Trophoblast cell (in vitro differentiated cells and primary cell): ENCODE results near the gene EHD3.

Experiments
- DNase-seq, 2 donors: peaks; one replicate each; pipeline ENCODE4 v3.0.0-alpha.2; 2016
- H2AFZ ChIP-seq: 2 replicates; pipeline ENCODE4 v1.6.1; 2013; ENCODE audit warnings: low read length, moderate library complexity, mild to moderate bottlenecking; ENCODE audit not compliant: insufficient read depth, poor library complexity
- H2AK5ac ChIP-seq: 2 replicates; pipeline ENCODE4 v1.6.1; 2013; ENCODE audit warnings: mild to moderate bottlenecking, low read length
- H2BK120ac ChIP-seq: 2 replicates; pipeline ENCODE4 v1.6.1; 2013; ENCODE audit warnings: low read length, mild to moderate bottlenecking, moderate library complexity; ENCODE audit not compliant: insufficient read depth, poor library complexity
- H2BK12ac ChIP-seq: 2 replicates; pipeline ENCODE4 v1.6.1; 2013; ENCODE audit warnings: mild to moderate bottlenecking, low read length, moderate library complexity
- H2BK5ac ChIP-seq: 2 replicates; pipeline ENCODE4 v1.6.1; 2013; ENCODE audit warnings: low read length, low read depth, moderate library complexity, mild to moderate bottlenecking; ENCODE audit not compliant: poor library complexity
- H3K14ac ChIP-seq: 2 replicates; pipeline ENCODE4 v1.6.1; 2013; ENCODE audit warnings: mild to moderate bottlenecking, low read length
- H3K18ac ChIP-seq: 2 replicates; pipeline ENCODE4 v1.6.1; 2013; ENCODE audit warnings: mild to moderate bottlenecking, low read length
- H3K23ac ChIP-seq: 2 replicates; pipeline ENCODE4 v1.6.1; 2013; ENCODE audit warnings: low read length
- H3K27ac ChIP-seq: 2 replicates; pipeline ENCODE4 v1.5.1; 2013; ENCODE audit warnings: low read depth, mild to moderate bottlenecking, inconsistent platforms, low read length, moderate library complexity
- H3K27me3 ChIP-seq: 2 replicates; pipeline ENCODE4 v1.6.1; 2013; ENCODE audit warnings: inconsistent platforms, mild to moderate bottlenecking, low read length, moderate library complexity; ENCODE audit not compliant: insufficient read depth
- H3K36me3 ChIP-seq, 2 experiments: 1 replicate in 1 of 2; 2 replicates in 1 of 2; pipeline ENCODE4 v1.6.1; 2013; ENCODE audit warnings: low read length in 2 of 2, mild to moderate bottlenecking in 2 of 2, moderate library complexity in 1 of 2; ENCODE audit not compliant: insufficient read depth in 2 of 2, control insufficient read depth in 1 of 2
- H3K4ac ChIP-seq: 2 replicates; pipeline ENCODE4 v1.6.1; 2013; ENCODE audit warnings: low read depth, mild to moderate bottlenecking, low read length, moderate library complexity
- H3K4me1 ChIP-seq, 2 experiments: 1 replicate in 1 of 2; 2 replicates in 1 of 2; pipeline ENCODE4 v1.6.1; 2013; ENCODE audit warnings: low read length in 2 of 2, mild to moderate bottlenecking in 2 of 2, moderate library complexity in 1 of 2; ENCODE audit not compliant: insufficient read depth in 2 of 2, control insufficient read depth in 1 of 2
- H3K4me2 ChIP-seq: 2 replicates; pipeline ENCODE4 v1.6.1; 2013; ENCODE audit warnings: inconsistent platforms, mild to moderate bottlenecking, low read length, moderate library complexity
- H3K4me3 ChIP-seq: 2 replicates; pipeline ENCODE4 v1.5.1; 2013; ENCODE audit warnings: mild to moderate bottlenecking, low read depth, low read length, inconsistent platforms
- H3K79me1 ChIP-seq: one replicate; pipeline ENCODE4 v1.6.1; 2013; ENCODE audit warnings: low read length
- H3K79me2 ChIP-seq: 2 replicates; pipeline ENCODE4 v1.6.1; 2013; ENCODE audit warnings: low read length, mild to moderate bottlenecking; ENCODE audit not compliant: control insufficient read depth, insufficient read depth, poor library complexity
- H3K9ac ChIP-seq: 2 replicates; pipeline ENCODE4 v1.6.1; 2013; ENCODE audit warnings: mild to moderate bottlenecking, low read length
- H3K9me3 ChIP-seq: 2 replicates; pipeline ENCODE4 v1.6.1; 2013; ENCODE audit warnings: low read depth, mild to moderate bottlenecking, control low read depth, inconsistent platforms, low read length; ENCODE audit not compliant: insufficient read depth
- H4K12ac ChIP-seq: 2 replicates; pipeline ENCODE4 v1.6.1; 2013; ENCODE audit warnings: low read depth, mild to moderate bottlenecking, low read length, moderate library complexity
- H4K8ac ChIP-seq: 2 replicates; pipeline ENCODE4 v1.6.1; 2013; ENCODE audit warnings: low read depth, mild to moderate bottlenecking, low read length, moderate library complexity
- H4K91ac ChIP-seq: one replicate; pipeline ENCODE4 v1.6.1; 2013; ENCODE audit warnings: low read depth, mild to moderate bottlenecking, low read length, moderate library complexity
- WGBS: extraction: QIAGEN DNeasy Blood & Tissue Kit; methylation state at CpG from one replicate; pipeline ENCODE4 v1.1.7; 2013; ENCODE audit warnings: missing lambda C conversion rate; ENCODE audit not compliant: insufficient read length, insufficient coverage; ENCODE audit errors: extremely low coverage; 5-methylcytosine and 5-hydroxymethylcytosine counted together

The EHD3 gene

DNA sequence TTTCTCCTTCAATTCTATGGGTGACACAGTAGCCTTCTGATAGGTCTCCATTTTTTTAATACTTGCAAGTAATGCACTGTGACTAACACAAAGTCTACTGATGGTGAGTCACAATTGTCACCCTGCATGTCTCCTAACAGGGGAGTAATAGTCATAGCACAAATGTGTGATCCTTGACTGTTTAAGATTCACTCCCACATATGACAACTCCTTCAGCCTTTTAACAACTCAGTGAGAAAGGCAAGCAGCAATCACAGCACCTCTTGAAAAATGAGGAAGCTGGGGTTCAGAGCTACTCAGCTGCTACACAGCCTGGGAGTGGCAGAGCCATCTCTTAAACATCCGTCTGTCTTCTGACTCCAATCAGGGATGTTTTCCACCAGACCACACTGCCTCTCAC is 63.8 kb downstream of the EHD3 start:
- H3K23ac ChIP-seq = no peak overlapping the region
- H3K36me3 ChIP-seq = no peaks in the 10 kb centered on the region
- H3K9ac ChIP-seq = no peak overlapping the region
- WGBS = no CpG with 5 or more reads among the region's 1 CpG
- H4K12ac ChIP-seq = no peak overlapping the region
- no peak overlapping the region for H3K14ac ChIP-seq
- H3K4me2 ChIP-seq = no peak overlapping the region
- no peak overlapping the region for H4K91ac ChIP-seq
- H2BK5ac ChIP-seq = no peak overlapping the region
- no peaks in the 10 kb centered on the region for H3K9me3 ChIP-seq
- H4K8ac ChIP-seq = no peak overlapping the region
- DNase-seq = peak; percentile 40 to 56
- no peak overlapping the region for H2BK120ac ChIP-seq
- no peak overlapping the region for H3K27ac ChIP-seq
- H3K4me1 ChIP-seq = peaks cover 3 to 5% of the 10 kb centered on the region in 2 experiments
- no peak overlapping the region for H2AK5ac ChIP-seq
- H3K79me2 ChIP-seq = no peaks in the 10 kb centered on the region
- H2AFZ ChIP-seq = no peak overlapping the region
- H3K18ac ChIP-seq = no peak overlapping the region
- H3K4ac ChIP-seq = no peak overlapping the region
- H2BK12ac ChIP-seq = no peak overlapping the region
- peaks cover 5% of the 10 kb centered on the region for H3K79me1 ChIP-seq
- no peak overlapping the region for H3K4me3 ChIP-seq
- no peaks in the 10 kb centered on the region for H3K27me3 ChIP-seq

- H2BK5ac ChIP-seq = no peak overlapping the region
- H2BK12ac ChIP-seq = no peak overlapping the region
- no peak overlapping the region for H4K8ac ChIP-seq
- H3K14ac ChIP-seq = no peak overlapping the region
- H3K36me3 ChIP-seq = no peaks in the 10 kb centered on the region
- H3K4me1 ChIP-seq = peaks cover 11 to 15% of the 10 kb centered on the region in 2 experiments
- H3K79me2 ChIP-seq = no peaks in the 10 kb centered on the region
- H3K79me1 ChIP-seq = peaks cover 9% of the 10 kb centered on the region
- no peak overlapping the region for H4K12ac ChIP-seq
- H3K4ac ChIP-seq = no peak overlapping the region
- no peak overlapping the region for H2BK120ac ChIP-seq
- no peak overlapping the region for H3K9ac ChIP-seq
- no peak overlapping the region for H4K91ac ChIP-seq
- H3K4me3 ChIP-seq = no peak overlapping the region
- no peak overlapping the region for H3K23ac ChIP-seq
- no CpG with 5 or more reads among the region's 4 CpGs for WGBS
- H3K9me3 ChIP-seq = no peaks in the 10 kb centered on the region
- no peak overlapping the region for H2AK5ac ChIP-seq
- no peaks in the 10 kb centered on the region for H3K27me3 ChIP-seq
- no peak for DNase-seq
- H3K27ac ChIP-seq = no peak overlapping the region
- H3K4me2 ChIP-seq = no peak overlapping the region
- no peak overlapping the region for H2AFZ ChIP-seq
- H3K18ac ChIP-seq = no peak overlapping the region
Observed at GRCh38 chr2:31299547-31299946, 65.6 kb downstream of the EHD3 start.

- H3K23ac ChIP-seq = no peak overlapping the region
- H2BK12ac ChIP-seq = no peak overlapping the region
- H2BK120ac ChIP-seq = no peak overlapping the region
- H4K12ac ChIP-seq = no peak overlapping the region
- no peak overlapping the region for H4K8ac ChIP-seq
- no peak for DNase-seq
- no peak overlapping the region for H4K91ac ChIP-seq
- H3K4ac ChIP-seq = no peak overlapping the region
- no peaks in the 10 kb centered on the region for H3K9me3 ChIP-seq
- no peak overlapping the region for H2AK5ac ChIP-seq
- no peak overlapping the region for H3K18ac ChIP-seq
- H3K27ac ChIP-seq = no peak overlapping the region
- H2BK5ac ChIP-seq = no peak overlapping the region
- H2AFZ ChIP-seq = no peak overlapping the region
- peaks cover 11 to 15% of the 10 kb centered on the region in 2 experiments for H3K4me1 ChIP-seq
- no peaks in the 10 kb centered on the region for H3K27me3 ChIP-seq
- no peak overlapping the region for H3K4me3 ChIP-seq
- no peaks in the 10 kb centered on the region for H3K79me2 ChIP-seq
- H3K9ac ChIP-seq = no peak overlapping the region
- peaks cover 9% of the 10 kb centered on the region for H3K79me1 ChIP-seq
- no peak overlapping the region for H3K4me2 ChIP-seq
- H3K14ac ChIP-seq = no peak overlapping the region
- H3K36me3 ChIP-seq = no peaks in the 10 kb centered on the region
Observed at GRCh38 chr2:31300309-31300708, 66.4 kb downstream of the EHD3 start.

DNA sequence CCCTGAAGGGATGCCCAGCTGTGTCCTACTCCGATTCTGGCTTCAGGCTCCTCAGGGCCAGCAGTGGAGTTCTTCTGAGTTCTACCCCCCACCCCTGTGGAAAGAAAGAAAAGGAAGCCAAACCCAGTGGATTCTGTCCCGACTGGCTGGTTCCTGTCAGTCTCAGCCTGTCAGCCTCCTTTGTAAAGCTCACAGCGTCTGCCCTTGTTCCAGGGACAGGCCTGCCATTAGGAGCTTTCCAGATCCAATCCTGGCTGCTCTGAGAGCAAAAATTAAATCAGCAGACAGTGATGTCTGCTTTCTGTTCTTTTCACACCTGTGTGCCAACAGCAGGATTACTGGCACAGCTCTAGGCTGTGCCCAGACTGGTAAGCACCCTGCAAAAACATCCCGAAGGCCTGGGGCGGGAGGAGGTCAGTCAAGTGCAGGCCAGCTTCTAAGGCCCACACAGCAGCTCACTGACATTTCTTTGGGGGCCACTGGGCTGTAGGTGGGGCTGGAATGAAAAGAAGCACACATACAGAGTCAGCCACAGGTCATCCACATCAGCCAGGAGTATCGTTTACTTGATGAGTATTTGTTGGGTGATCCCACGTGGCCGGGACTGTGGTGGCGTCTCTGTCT is 69.1 kb downstream of the EHD3 start:
- peaks cover 11 to 15% of the 10 kb centered on the region in 2 experiments for H3K4me1 ChIP-seq
- no CpG with 5 or more reads among the region's 9 CpGs for WGBS
- no peak overlapping the region for H4K8ac ChIP-seq
- H3K4ac ChIP-seq = peak overlapping the region; percentile 44
- H3K4me2 ChIP-seq = no peak overlapping the region
- no peaks in the 10 kb centered on the region for H3K36me3 ChIP-seq
- H2AK5ac ChIP-seq = no peak overlapping the region
- no peaks in the 10 kb centered on the region for H3K27me3 ChIP-seq
- H4K12ac ChIP-seq = no peak overlapping the region
- H2BK5ac ChIP-seq = peak overlapping the region; percentile 68
- H3K4me3 ChIP-seq = no peak overlapping the region
- peak overlapping the region; percentile 61 for H3K14ac ChIP-seq
- H2BK120ac ChIP-seq = no peak overlapping the region
- H3K79me1 ChIP-seq = peaks cover 9% of the 10 kb centered on the region
- H3K27ac ChIP-seq = peak overlapping the region; percentile 65
- peak overlapping the region; percentile 78 for H2BK12ac ChIP-seq
- no peak overlapping the region for H3K18ac ChIP-seq
- H3K23ac ChIP-seq = no peak overlapping the region
- DNase-seq = no peak
- peak overlapping the region; percentile 77 for H4K91ac ChIP-seq
- no peak overlapping the region for H2AFZ ChIP-seq
- no peaks in the 10 kb centered on the region for H3K79me2 ChIP-seq
- no peak overlapping the region for H3K9ac ChIP-seq
- H3K9me3 ChIP-seq = no peaks in the 10 kb centered on the region
